HUES6 (cell line): ENCODE results near the gene PPP1R27.

Experiments
- H3K27ac ChIP-seq: 2 replicates; pipeline ENCODE4 v1.7.0; 2013; ENCODE audit warnings: low read depth, mild to moderate bottlenecking, low read length, inconsistent platforms
- H3K27me3 ChIP-seq: 2 replicates; pipeline ENCODE4 v1.6.1; 2013; ENCODE audit warnings: low read length; ENCODE audit not compliant: control insufficient read depth, insufficient read depth
- H3K36me3 ChIP-seq: 2 replicates; pipeline ENCODE4 v1.6.1; 2013; ENCODE audit warnings: low read length; ENCODE audit not compliant: control insufficient read depth, insufficient read depth
- H3K4me1 ChIP-seq: 2 replicates; pipeline ENCODE4 v1.6.1; 2013; ENCODE audit warnings: low read length; ENCODE audit not compliant: control insufficient read depth, insufficient read depth
- H3K4me3 ChIP-seq: 2 replicates; pipeline ENCODE4 v1.5.1; 2013; ENCODE audit warnings: low read depth, low read length
- H3K9ac ChIP-seq: one replicate; pipeline ENCODE4 v1.6.1; 2013; ENCODE audit warnings: mild to moderate bottlenecking, low read length
- H3K9me3 ChIP-seq: 2 replicates; pipeline ENCODE4 v1.6.1; 2013; ENCODE audit warnings: low read depth, low read length; ENCODE audit not compliant: control insufficient read depth, insufficient read depth

Gene PPP1R27

GRCh38 chr17:81858967-81859905 is 24.4 kb upstream of the PPP1R27 start:
- Histone ChIP-seq H3K27ac (peak overlapping the region; percentile 93; the same call in 1 of the 2 replicates), H3K4me1 (peaks cover 9% of the 10 kb centered on the region), H3K4me3 (peak overlapping the region; percentile 86), H3K27me3 (no peaks in the 10 kb centered on the region), H3K36me3 (peaks cover 58% of the 10 kb centered on the region), H3K9ac (peak overlapping the region; percentile 90), H3K9me3 (no peaks in the 10 kb centered on the region)

- H3K4me3 ChIP-seq: peak overlapping the region; percentile 86; the same call in 1 of the 2 replicates
- H3K27me3 ChIP-seq: no peaks in the 10 kb centered on the region
- peaks cover 9% of the 10 kb centered on the region for H3K4me1 ChIP-seq
- H3K36me3 ChIP-seq: peaks cover 58% of the 10 kb centered on the region
- no peak overlapping the region for H3K27ac ChIP-seq
- H3K9me3 ChIP-seq: no peaks in the 10 kb centered on the region
- H3K9ac ChIP-seq: peak overlapping the region; percentile 90
Measured at GRCh38 chr17:81858170-81858966, 23.5 kb upstream of the PPP1R27 start.

GRCh38 chr17:81854974-81855774 is 20.3 kb upstream of the PPP1R27 start:
- Histone ChIP-seq H3K9ac (no peak overlapping the region), H3K4me3 (no peak overlapping the region), H3K4me1 (peaks cover 9% of the 10 kb centered on the region), H3K27ac (no peak overlapping the region), H3K36me3 (peaks cover 77% of the 10 kb centered on the region), H3K9me3 (no peaks in the 10 kb centered on the region), H3K27me3 (no peaks in the 10 kb centered on the region)

DNA sequence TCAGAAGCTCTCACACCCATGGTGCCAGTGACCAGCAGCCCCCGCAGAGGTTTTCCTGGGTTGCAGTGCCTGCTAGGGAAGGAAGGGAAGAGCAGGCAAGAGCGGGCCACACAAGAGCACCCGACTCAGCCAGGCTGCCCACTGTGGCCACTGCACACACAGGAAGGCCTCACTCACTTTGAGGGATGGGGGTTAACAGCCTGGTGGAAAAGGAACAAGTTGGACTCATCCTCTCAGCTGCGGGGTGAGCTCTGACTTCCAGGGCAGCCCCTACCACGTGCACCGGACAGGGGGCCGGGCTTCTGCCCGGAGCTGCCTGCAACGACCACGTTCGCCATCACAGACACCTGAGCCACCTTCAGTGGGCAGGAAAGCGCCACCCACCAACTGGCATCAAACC is 17.4 kb upstream of the PPP1R27 start:
- Histone ChIP-seq H3K36me3 (peaks cover 69% of the 10 kb centered on the region), H3K9ac (no peak overlapping the region), H3K27me3 (no peaks in the 10 kb centered on the region), H3K4me1 (no peaks in the 10 kb centered on the region), H3K9me3 (no peaks in the 10 kb centered on the region), H3K27ac (no peak overlapping the region), H3K4me3 (no peak overlapping the region)

DNA sequence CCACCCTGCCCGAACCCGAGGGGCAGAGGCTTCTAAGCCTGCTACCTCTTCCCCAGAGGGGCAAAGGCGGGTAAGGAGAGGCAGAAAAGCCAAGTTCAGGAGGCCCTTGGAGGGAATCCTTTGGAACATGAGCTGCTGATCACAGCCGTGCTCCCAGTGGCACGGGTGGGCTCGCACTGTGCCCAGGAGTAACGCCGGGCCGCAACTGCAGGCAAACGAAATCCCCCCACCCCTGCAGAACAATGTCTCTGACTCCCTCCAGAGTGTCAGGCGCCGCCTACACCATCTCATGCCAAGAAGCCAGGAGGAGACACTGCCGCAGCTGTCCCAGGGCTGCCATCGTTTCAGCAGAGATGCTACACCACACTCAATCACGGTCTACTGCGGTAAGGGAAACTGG is 16.6 kb upstream of the PPP1R27 start:
- H3K9ac ChIP-seq: no peak overlapping the region
- peaks cover 73% of the 10 kb centered on the region for H3K36me3 ChIP-seq
- H3K27ac ChIP-seq: no peak overlapping the region
- H3K4me3 ChIP-seq: no peak overlapping the region
- no peaks in the 10 kb centered on the region for H3K27me3 ChIP-seq
- H3K9me3 ChIP-seq: no peaks in the 10 kb centered on the region
- no peaks in the 10 kb centered on the region for H3K4me1 ChIP-seq

GRCh38 chr17:81849457-81849856 is 14.6 kb upstream of the PPP1R27 start:
- no peaks in the 10 kb centered on the region for H3K27me3 ChIP-seq

DNA sequence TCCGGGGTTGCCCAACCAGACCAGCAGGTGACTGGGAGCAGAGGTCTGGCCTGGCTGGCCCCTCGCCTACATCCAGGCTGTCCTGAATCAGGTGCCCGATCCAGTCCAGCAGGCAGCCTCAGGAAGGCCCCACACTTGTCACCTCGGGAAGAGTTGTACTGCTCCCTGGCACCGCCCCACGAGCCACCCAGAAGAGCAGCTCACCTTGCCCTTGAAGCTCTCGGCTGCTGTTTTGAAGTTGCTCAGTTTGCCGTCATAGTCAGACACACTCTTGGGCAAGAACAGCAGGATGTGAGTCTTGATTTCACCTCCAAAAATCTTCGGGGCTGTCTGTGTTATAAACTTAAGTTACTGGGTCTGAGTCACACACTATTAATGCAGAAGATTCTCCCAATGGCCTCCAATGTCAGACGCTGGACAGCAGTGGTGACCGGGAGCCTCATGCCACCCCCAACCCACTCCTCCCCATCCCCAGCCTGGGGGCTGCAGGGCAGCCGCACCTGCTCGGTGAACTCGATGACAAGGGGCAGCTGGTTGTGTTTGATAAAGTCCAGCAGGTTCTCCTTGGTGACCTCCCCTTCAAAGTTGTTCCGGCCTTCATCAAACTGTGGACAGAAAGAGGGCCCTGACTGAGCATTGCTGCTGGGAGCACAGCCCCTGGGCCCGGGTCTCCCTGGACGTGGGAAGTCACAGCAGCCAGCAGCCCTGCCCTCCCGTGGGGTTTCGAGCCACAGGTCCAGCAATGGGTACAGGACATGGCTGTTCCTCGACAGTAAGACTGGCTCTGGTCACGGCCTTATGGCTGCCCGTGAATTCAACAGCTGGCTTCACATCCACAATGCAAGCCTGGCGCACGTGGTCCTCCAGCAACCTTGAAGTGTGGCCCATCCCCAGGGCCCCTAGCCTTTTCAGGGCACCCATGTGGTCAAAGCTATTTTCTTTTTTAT is 12.2 kb upstream of the PPP1R27 start:
- no peaks in the 10 kb centered on the region for H3K4me1 ChIP-seq
- no peak overlapping the region for H3K9ac ChIP-seq
- H3K27me3 ChIP-seq: no peaks in the 10 kb centered on the region
- H3K9me3 ChIP-seq: no peaks in the 10 kb centered on the region
- H3K27ac ChIP-seq: no peak overlapping the region
- H3K4me3 ChIP-seq: no peak overlapping the region
- peaks cover 76% of the 10 kb centered on the region for H3K36me3 ChIP-seq

More at GRCh38 chr17:81849457-81849856, 14.6 kb upstream of the PPP1R27 start:
- no peaks in the 10 kb centered on the region for H3K4me1 ChIP-seq
- H3K4me3 ChIP-seq: no peak overlapping the region
- H3K36me3 ChIP-seq: peaks cover 77% of the 10 kb centered on the region
- H3K9ac ChIP-seq: no peak overlapping the region
- no peak overlapping the region for H3K27ac ChIP-seq
- H3K9me3 ChIP-seq: no peaks in the 10 kb centered on the region

DNA sequence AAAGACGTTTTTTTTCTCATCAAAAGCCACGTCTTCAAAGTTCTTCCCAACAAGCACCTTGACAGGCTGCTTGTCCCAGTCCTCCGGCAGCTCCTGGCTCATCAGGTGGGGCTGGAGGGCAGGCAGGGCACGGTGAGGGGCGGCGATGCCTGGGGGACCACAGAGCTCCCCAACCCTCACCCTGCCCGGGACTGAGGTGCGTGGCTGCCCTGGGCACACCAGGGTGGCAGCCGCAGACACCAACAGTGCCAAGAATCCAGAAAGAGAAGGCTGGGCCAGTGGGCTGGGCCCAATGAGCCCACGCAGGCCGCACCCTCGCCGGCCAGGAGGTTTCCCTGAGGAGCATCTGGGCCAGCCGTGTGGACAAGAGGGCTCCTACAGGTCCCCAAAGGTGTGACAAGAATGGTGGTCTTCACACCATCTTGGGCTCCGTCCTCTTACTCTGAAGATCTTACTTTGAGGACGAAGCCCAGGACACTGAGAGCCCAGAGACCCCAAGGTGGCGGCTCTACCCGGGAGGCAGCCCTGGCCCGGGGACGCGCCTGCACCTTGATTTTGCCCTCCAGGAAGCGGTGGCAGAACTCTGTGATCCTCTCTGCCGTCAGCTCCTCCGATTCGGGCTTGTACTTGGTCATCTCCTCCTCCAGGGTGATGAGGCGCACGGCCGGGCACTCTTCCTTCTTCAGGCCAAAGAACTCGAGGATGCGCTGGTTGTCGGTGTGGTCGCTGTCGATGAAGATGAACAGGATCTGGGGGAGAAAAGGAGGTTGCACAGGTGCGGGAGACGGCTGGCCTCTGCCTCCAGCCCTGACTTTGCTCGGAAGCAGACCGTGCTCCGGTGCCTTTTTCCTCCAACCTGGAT is 11.3 kb upstream of the PPP1R27 start:
- H3K9me3 ChIP-seq: no peaks in the 10 kb centered on the region

DNA sequence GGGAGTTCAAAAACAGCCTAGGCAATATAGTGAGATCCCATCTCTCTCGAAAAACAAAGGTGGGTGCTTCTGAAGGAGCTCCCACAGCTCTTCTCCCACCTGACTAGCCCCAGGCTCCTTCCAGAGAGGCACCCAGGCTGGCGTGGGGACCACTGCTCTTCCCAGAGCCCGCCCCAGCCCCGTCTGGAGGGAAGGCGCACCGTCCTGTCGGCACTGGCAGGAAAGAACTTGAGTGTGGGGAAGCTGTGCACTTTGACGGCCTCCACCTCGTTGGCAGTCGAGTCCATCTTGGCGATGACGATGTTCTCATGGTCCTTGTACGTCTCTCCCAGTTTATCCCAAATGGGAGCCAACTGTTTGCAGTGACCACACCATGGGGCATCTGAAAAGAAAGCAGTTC is 10.5 kb upstream of the PPP1R27 start:
- Histone ChIP-seq H3K36me3 (peaks cover 61% of the 10 kb centered on the region), H3K27me3 (no peaks in the 10 kb centered on the region), H3K27ac (no peak overlapping the region), H3K9me3 (no peaks in the 10 kb centered on the region), H3K9ac (no peak overlapping the region), H3K4me3 (no peak overlapping the region), H3K4me1 (peaks cover 7% of the 10 kb centered on the region; the same call in 1 of the 2 replicates)

More for the DNA sequence above, 11.3 kb upstream of the PPP1R27 start:
- Histone ChIP-seq H3K9ac (no peak overlapping the region), H3K36me3 (peaks cover 67% of the 10 kb centered on the region), H3K27me3 (no peaks in the 10 kb centered on the region), H3K27ac (no peak overlapping the region), H3K4me3 (no peak overlapping the region), H3K4me1 (no peaks in the 10 kb centered on the region)
